GM12873 (cell line): ENCODE data around the gene RUNX1.

Experiments
- CTCF ChIP-seq: IDR thresholded peaks from 2 replicates; pipeline ENCODE4 v1.5.1; 2012; ENCODE audit warnings: low read depth, mild to moderate bottlenecking, moderate library complexity, low read length, control low read depth; ENCODE audit not compliant: insufficient read depth; ENCODE audit errors: missing control alignments

The RUNX1 gene

GRCh38 chr21:34987501-34988072 is 61.5 kb downstream of the RUNX1 start:
- TF ChIP-seq CTCF: no peak

GRCh38 chr21:34986561-34987500 is 62.3 kb downstream of the RUNX1 start:
- TF ChIP-seq CTCF: no peak

- TF ChIP-seq CTCF: no peak
Measured at GRCh38 chr21:34984356-34985058, 64.6 kb downstream of the RUNX1 start.

- no peak for TF ChIP-seq CTCF
Measured at GRCh38 chr21:34983680-34984086, 65.4 kb downstream of the RUNX1 start.

GRCh38 chr21:34981791-34982190 is 67.3 kb downstream of the RUNX1 start:
- TF ChIP-seq CTCF: no peak

GRCh38 chr21:34980423-34981115 is 68.5 kb downstream of the RUNX1 start:
- TF ChIP-seq CTCF: no peak
